ENCODE results near the gene MIA2.
"Not testable (repeated sequence)": the region's sequence is repeated elsewhere in the genome, so short reads cannot be mapped to it uniquely, and the experiment has no call there.

Gene MIA2

GRCh38 chr14:39232554-39233415 is 930 bp upstream of the MIA2 start:
- no peak for FAIRE-seq

GRCh38 chr14:39234986-39235385 is 1.3 kb downstream of the MIA2 start:
- not testable (repeated sequence) for FAIRE-seq

- FAIRE-seq = not testable (repeated sequence)
Measured at GRCh38 chr14:39235466-39235865, 1.8 kb downstream of the MIA2 start.

GRCh38 chr14:39240769-39241168 is 7.1 kb downstream of the MIA2 start:
- no peak for FAIRE-seq

- no peak for FAIRE-seq
Measured at GRCh38 chr14:39241637-39242036, 7.9 kb downstream of the MIA2 start.

- no peak for FAIRE-seq
Measured at GRCh38 chr14:39243831-39244230, 10.1 kb downstream of the MIA2 start.

- FAIRE-seq = no peak
Measured at GRCh38 chr14:39246618-39247017, 12.9 kb downstream of the MIA2 start.

- no peak for FAIRE-seq
Measured at GRCh38 chr14:39247256-39247655, 13.5 kb downstream of the MIA2 start.

GRCh38 chr14:39251547-39251946 is 17.8 kb downstream of the MIA2 start:
- FAIRE-seq = no peak

- not testable (repeated sequence) for FAIRE-seq
Measured at GRCh38 chr14:39257388-39257787, 23.7 kb downstream of the MIA2 start.

- no peak for FAIRE-seq
Measured at GRCh38 chr14:39258782-39259545, 25.2 kb downstream of the MIA2 start.

GRCh38 chr14:39260161-39260560 is 26.4 kb downstream of the MIA2 start:
- not testable (repeated sequence) for FAIRE-seq

GRCh38 chr14:39262214-39262613 is 28.5 kb downstream of the MIA2 start:
- not testable (repeated sequence) for FAIRE-seq

GRCh38 chr14:39264057-39264456 is 30.3 kb downstream of the MIA2 start:
- no peak for FAIRE-seq

- no peak for FAIRE-seq
Measured at GRCh38 chr14:39264558-39264957, 30.8 kb downstream of the MIA2 start.

- peak; percentile 51 for FAIRE-seq
Measured at GRCh38 chr14:39265033-39265432, 31.3 kb downstream of the MIA2 start.

GRCh38 chr14:39265806-39266524 is 32.2 kb downstream of the MIA2 start:
- no peak for FAIRE-seq

- no peak for FAIRE-seq
Measured at GRCh38 chr14:39266525-39266870, 32.8 kb downstream of the MIA2 start.

- no peak for FAIRE-seq
Measured at GRCh38 chr14:39266871-39267607, 33.3 kb downstream of the MIA2 start.

GRCh38 chr14:39267608-39268005 is 33.9 kb downstream of the MIA2 start:
- FAIRE-seq = no peak

- no peak for FAIRE-seq
Measured at GRCh38 chr14:39268393-39268792, 34.7 kb downstream of the MIA2 start.

GRCh38 chr14:39272918-39273317 is 39.2 kb downstream of the MIA2 start:
- FAIRE-seq = no peak

- no peak for FAIRE-seq
Measured at GRCh38 chr14:39275395-39275794, 41.7 kb downstream of the MIA2 start.

Data from A204.1 (cell line).